NCI-H2196 treated with DMSO at 0.1 percent for 48 hours (cell line): Measurements from ENCODE around the gene TRIM62.
"Not testable (repeated sequence)": the region's sequence is repeated elsewhere in the genome, so short reads cannot be mapped to it uniquely, and the experiment has no call there.

Source experiments
- DNase-seq: peaks from one replicate; lab custom pipeline; 2025; ENCODE audit not compliant: unreplicated experiment; lab: John Stamatoyannopoulos, UW

TRIM62 gene

GRCh38 chr1:33140153-33141149 lies 41.4 kb downstream of the TRIM62 start:
- DNase-seq, result no peak

- no peak for DNase-seq
These were observed 44.0 kb downstream of the TRIM62 start for GRCh38 chr1:33137800-33138199.

- not testable (repeated sequence) for DNase-seq
These were observed 45.8 kb downstream of the TRIM62 start for GRCh38 chr1:33136041-33136440.

GRCh38 chr1:33133478-33134105 lies 48.3 kb downstream of the TRIM62 start:
- DNase-seq, result no peak

- DNase-seq, result no peak
These were observed 49.3 kb downstream of the TRIM62 start for GRCh38 chr1:33132549-33132948.

- no peak for DNase-seq
These were observed 50.7 kb downstream of the TRIM62 start for GRCh38 chr1:33131191-33131590.

- no peak for DNase-seq
These were observed 51.5 kb downstream of the TRIM62 start for GRCh38 chr1:33130297-33130696.

- no peak for DNase-seq
These were observed 53.1 kb downstream of the TRIM62 start for GRCh38 chr1:33128781-33129180.

GRCh38 chr1:33127001-33127823 lies 54.6 kb downstream of the TRIM62 start:
- peak; percentile 100 for DNase-seq

- no peak for DNase-seq
These were observed 55.3 kb downstream of the TRIM62 start for GRCh38 chr1:33126411-33127000.

- DNase-seq, result not testable (repeated sequence)
These were observed 57.2 kb downstream of the TRIM62 start for GRCh38 chr1:33124647-33125046.

- DNase-seq, result no peak
These were observed 58.6 kb downstream of the TRIM62 start for GRCh38 chr1:33123266-33123665.

- DNase-seq, result no peak
These were observed 59.2 kb downstream of the TRIM62 start for GRCh38 chr1:33122483-33123178.

- DNase-seq, result no peak
These were observed 60.1 kb downstream of the TRIM62 start for GRCh38 chr1:33121728-33122127.

- DNase-seq, result no peak
These were observed 61.2 kb downstream of the TRIM62 start for GRCh38 chr1:33120436-33121231.

- DNase-seq, result no peak
These were observed 62.2 kb downstream of the TRIM62 start for GRCh38 chr1:33119532-33120217.

GRCh38 chr1:33119050-33119449 lies 62.8 kb downstream of the TRIM62 start:
- no peak for DNase-seq

GRCh38 chr1:33118274-33118673 lies 63.6 kb downstream of the TRIM62 start:
- no peak for DNase-seq
